Inflammatory macrophage treated with lipopolysaccharide for 1 hour (primary cell): ENCODE results near the gene PLXDC2.
"Not testable (repeated sequence)": the region's sequence is repeated elsewhere in the genome, so short reads cannot be mapped to it uniquely, and the experiment has no call there.

Source experiments
- DNase-seq, 2 donors: peaks; one replicate each; pipeline ENCODE4 v3.0.0-alpha.2; 2020 to 2022

The PLXDC2 gene

DNA sequence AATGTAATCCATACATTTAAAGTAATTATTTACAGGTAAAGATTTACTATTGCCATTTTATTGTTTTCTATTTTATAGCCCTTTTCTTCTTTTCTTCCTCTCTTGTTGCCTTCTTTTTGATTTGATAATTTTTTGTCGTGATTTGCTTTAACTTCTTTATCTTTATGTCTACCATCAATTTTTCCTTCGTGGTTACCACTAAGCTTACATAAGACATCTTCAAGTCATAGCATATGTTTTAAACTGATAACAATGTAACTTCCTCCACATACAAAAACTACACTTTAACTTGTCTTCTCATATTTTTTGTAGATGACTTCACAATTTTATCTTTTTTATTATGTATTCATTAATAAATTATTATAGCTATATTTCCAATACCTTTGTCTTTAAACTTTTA lies 316.6 kb downstream of the PLXDC2 start:
- DNase-seq, result no peak

- DNase-seq, result no peak
Measured at GRCh38 chr10:20133669-20134189, 317.5 kb downstream of the PLXDC2 start.

GRCh38 chr10:20142311-20142710 lies 326.1 kb downstream of the PLXDC2 start:
- DNase-seq, result no peak

GRCh38 chr10:20144268-20144667 lies 328.0 kb downstream of the PLXDC2 start:
- no peak for DNase-seq

- no peak for DNase-seq
Measured at GRCh38 chr10:20146004-20146403, 329.8 kb downstream of the PLXDC2 start.

DNA sequence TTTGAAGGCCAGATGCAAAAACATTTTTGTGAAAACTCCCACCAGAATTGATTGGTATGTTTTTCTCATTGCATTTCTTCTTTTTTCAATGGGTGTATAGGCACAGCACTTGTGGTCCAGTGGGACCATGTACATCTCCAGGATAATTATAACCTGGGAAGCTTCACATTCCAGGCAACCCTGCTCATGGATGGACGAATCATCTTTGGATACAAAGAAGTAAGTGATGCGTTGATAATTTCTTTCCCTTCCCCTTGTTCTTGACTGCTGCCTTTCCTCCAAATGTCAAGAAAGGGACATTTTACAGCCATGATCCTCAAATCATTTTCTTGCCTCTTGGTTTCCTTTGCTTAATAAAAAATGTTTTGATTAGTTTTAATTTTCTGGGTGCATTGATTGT lies 331.5 kb downstream of the PLXDC2 start:
- DNase-seq, result no peak

DNA sequence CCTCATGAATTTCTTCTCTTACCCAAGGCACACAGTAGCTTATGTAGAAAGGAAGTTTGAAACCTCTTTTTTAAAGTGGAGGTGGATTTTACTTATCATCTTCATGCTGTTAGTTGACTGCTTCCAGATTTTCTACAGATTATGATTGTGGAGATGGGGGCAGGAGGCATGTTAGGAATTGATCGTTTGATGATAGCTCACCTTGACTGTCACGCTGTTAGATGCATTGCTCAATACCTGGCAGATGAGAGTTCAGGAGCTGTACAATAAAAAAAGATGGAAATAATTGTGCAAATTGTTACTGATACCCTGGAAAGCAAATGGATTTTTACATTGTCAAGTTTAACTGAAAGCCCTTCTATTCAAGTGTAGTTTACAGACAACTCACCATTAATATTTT lies 340.3 kb downstream of the PLXDC2 start:
- no peak for DNase-seq

DNA sequence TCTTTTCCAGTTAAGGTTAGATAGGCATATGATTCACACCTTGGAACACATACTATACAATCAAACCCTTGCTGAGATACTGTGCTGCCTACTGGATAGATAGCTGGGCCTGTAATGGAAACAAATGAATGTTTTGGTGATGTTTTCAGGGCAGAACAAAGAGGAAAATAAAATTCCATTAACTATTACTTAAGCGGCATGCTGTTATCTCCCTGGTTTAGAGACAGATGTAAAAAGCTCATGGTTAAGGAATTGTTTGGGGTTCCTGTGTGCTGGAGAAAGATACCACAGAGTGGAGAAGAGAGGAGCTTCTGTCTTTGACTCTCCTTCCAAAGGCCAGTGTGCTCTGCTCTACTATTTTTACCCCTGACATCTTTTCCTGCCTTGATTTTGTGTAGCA lies 341.1 kb downstream of the PLXDC2 start:
- no peak for DNase-seq

DNA sequence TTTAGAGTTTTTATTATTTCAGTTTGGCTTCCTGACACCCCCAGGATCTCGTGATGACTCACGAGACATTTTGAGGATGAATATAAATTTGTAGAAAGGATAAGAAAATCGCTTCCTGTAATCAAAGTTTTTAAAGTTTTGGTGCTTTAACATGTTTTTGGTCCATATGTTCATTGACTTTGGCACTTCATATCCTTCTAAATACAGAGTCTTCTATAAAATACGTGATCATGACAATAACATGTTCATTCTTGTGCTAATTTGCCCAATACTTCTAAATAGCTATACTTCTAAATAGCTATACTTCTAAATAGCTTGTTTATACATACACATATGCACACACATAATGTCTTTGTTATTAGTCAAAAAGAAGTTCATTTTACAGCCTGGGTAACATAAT lies 341.9 kb downstream of the PLXDC2 start:
- no peak for DNase-seq

DNA sequence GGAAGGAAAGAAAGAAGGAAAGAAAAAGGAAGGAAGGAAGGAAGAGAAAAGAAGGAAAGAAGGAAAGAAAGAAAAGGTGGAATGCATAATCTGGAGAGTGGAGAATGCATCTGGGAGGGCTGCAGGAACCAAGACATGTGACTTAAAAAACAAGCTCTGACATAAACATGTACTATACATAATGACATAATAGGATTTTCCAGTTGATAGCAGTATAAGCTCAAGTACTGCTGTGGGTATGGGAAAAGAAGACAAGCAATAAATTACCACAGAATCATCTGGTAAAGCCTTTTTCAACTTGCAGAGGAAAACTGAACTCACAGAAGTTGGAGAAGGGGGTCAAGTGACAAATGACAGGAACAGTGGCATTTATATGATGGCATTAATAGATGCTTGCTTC lies 345.9 kb downstream of the PLXDC2 start:
- peak; percentile 77 to 86 for DNase-seq

DNA sequence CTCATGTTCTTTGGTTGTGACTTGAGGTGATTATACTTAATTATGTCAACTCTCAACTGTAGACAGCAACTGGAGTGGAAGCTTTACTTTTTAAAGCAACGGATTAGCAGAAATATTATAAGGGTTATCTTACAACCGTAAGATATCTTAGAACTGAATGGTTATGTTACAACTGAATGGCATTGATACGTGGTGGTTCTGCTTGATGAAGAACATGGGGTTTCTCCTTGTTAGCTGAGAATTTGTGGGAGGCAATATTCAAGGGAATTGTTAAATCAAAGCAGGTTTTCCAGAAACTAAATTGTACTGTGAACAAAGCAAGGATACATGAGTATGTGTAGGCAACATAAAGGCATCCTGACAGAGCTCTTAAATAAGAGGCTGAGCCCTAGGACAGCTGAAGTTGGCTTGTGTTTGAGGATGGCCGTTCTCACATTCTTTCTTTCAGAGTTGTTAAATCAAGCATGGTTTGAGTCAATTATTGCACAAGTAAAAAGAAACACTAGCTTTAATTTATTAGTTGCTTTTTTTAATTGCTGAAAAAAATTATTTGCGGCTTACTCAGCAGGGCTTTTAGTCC lies 350.0 kb downstream of the PLXDC2 start:
- DNase-seq, result no peak

- no peak for DNase-seq
Measured at GRCh38 chr10:20170661-20171060, 354.4 kb downstream of the PLXDC2 start.

DNA sequence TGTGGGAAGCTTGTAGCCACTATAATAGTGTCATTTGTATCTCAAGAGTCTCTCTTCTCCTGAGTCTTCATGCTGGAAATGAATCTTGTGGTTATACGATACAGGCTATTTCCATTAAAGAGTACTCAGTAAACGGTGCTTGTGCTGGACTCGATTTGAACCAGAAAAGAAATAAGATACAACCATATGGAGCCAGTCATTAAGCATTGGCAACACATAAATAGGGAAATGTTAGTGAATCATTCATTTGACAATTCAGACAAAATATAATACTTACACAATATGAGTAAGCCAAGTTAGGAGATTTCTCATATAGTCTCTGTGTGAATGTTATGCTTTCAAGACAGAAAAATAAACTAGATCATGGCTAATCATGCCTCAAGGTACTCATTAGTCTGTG lies 356.8 kb downstream of the PLXDC2 start:
- DNase-seq, result no peak

- no peak for DNase-seq
Measured at GRCh38 chr10:20175719-20176118, 359.5 kb downstream of the PLXDC2 start.

DNA sequence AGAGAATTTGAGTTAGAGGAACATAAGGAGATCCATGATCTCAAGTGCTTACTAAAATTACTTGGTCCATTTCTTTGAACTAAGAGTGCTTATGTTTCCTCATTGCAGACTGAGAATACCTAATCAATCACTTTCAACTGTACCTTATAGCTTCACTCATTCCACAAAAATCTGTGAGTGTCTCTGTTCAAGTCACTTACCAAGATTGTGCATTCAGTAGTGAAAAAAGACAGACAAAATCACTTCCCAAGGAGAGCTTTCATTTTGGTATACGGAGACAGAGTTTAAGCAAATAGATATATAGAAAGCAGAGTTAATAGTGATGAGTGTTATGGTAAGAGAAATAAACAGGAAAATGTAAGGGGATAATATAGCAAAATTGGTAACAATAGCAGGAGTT lies 364.5 kb downstream of the PLXDC2 start:
- no peak for DNase-seq

DNA sequence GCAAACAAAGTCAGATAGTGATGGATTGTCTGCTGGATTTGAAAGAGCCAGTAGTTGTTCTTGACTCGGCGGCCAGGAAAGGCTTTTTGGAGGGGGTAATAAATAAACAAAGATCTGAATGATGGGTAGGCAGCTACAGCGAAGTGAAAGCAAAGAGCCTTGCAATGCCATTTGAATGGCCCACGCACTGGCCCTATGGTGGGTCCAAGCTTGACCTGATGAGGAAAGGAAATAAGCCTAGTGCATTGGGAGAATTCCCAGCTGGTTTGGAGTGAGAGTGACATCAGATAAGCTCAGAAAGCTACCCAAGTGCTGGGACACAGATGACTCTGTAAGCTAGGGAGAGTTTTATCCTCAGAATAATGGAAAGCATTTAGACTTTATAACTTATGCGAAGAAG lies 365.2 kb downstream of the PLXDC2 start:
- DNase-seq, result no peak

- no peak for DNase-seq
Measured at GRCh38 chr10:20185116-20185515, 368.9 kb downstream of the PLXDC2 start.

GRCh38 chr10:20191392-20191791 lies 375.2 kb downstream of the PLXDC2 start:
- not testable (repeated sequence) for DNase-seq

- no peak for DNase-seq
Measured at GRCh38 chr10:20195076-20195475, 378.8 kb downstream of the PLXDC2 start.

DNA sequence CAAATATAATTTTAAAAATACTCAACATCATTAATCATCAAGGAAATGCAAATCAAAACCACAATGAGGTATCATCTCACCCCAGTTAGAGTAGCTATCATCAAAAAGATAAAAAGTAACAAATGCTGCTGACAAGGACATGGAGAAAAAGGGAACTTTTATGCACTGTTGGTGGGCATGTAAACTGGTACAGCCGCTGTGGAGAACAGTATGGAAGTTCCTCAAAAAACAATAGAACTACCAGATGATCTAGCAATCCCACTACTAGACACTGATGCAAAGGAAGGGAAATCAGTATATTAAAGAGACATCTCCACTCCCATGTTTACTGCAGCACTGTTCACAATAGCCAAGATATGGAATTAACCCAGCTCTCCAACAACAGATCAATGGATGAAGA lies 384.5 kb downstream of the PLXDC2 start:
- DNase-seq, result peak; percentile 15 to 27

GRCh38 chr10:20202337-20202736 lies 386.1 kb downstream of the PLXDC2 start:
- peak; percentile 56 to 59 for DNase-seq

DNA sequence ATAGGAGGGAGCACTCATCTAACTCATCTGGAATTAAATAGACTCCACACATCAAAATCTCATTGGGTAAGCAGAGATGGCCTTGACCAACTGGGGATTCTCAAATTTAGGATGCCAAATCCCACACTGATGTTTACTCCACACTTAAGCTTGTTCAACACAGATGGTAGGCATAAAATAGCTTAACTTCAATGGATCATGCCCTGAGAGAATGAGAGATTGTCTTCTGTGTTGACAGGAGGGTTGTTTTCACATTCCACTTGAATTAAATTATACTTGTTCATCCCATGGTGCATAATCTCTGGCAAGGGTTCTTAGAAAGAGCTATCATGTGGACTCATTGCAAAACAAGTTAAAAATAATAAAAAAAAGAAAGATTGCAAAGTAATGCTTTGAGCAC lies 391.4 kb downstream of the PLXDC2 start:
- DNase-seq, result no peak

DNA sequence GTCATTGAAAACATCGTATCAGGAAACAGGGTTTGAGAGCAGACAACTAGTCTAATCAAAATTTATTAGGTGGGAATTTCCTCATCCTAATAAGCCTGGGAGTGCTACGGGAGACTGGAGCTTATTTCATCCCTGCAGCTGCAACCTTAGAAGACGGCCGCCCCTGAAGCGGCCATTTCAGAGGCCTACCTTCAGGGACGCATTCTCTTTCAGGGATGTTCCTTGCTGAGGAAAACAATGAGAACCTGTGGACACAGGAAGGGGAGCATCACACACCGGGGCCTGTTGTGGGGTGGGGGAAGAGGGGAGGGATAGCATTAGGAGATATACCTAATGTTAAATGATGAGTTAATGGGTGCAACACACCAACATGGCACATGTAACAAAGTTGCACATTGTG lies 392.9 kb downstream of the PLXDC2 start:
- not testable (repeated sequence) for DNase-seq

GRCh38 chr10:20215547-20216152 lies 399.4 kb downstream of the PLXDC2 start:
- no peak for DNase-seq

DNA sequence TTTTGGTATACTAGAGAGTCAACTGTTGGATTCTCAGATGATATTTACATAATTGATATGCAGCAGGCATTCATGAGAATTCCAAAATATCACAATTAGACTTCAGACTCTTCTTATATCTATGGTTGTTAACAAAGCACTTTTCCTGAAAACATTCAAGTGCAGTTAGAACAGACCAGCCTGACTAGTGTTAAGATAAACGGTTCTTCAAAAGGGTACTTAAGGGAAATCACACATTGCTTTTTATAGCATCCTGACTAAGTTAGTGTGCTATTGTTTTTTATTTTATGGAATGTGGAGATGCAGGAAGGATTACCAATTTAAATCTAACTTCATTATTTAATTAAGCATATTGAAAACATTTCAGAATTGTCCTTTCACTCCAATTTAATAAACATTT lies 405.1 kb downstream of the PLXDC2 start:
- no peak for DNase-seq
